Neural progenitor cell (in vitro differentiated cells): ENCODE measurements around the gene BRINP3. TPM values are rescaled to one million over a fixed set of nuclear protein-coding genes. Genes with fewer than 3 reads are reported as not detected.
A peak's percentile ranks its signal among the peaks of the same experiment; 100 is the strongest.

ENCODE experiments used
- DNase-seq: peaks from one replicate; pipeline ENCODE4 v3.0.0-alpha.2; 2016; ENCODE audit warnings: low spot score
- H2AFZ ChIP-seq: fragments of 200-600 bp; sonication (generic); replicated peaks from 2 replicates; pipeline ENCODE4 v1.6.1; 2016; ENCODE audit warnings: antibody characterized with exemption
- H3F3A ChIP-seq: fragments of 200-600 bp; sonication (generic); 2 replicates; pipeline ENCODE4 v1.6.1; 2016; ENCODE audit warnings: antibody characterized with exemption, low read depth
- H3K27ac ChIP-seq: fragments of 200-600 bp; sonication (generic); 2 replicates; pipeline ENCODE4 v1.5.1; 2016; ENCODE audit warnings: mild to moderate bottlenecking
- H3K27me3 ChIP-seq: fragments of 200-600 bp; sonication (generic); 2 replicates; pipeline ENCODE4 v1.6.1; 2016; ENCODE audit warnings: mild to moderate bottlenecking, moderate library complexity
- H3K36me3 ChIP-seq: fragments of 200-600 bp; sonication (generic); 2 replicates; pipeline ENCODE4 v1.5.1; 2016
- H3K4me1 ChIP-seq: fragments of 200-600 bp; sonication (generic); 2 replicates; pipeline ENCODE4 v1.6.1; 2016; ENCODE audit warnings: mixed run types
- H3K4me2 ChIP-seq: fragments of 200-600 bp; sonication (generic); 2 replicates; pipeline ENCODE4 v1.6.1; 2016
- H3K4me3 ChIP-seq: fragments of 200-600 bp; sonication (generic); 2 replicates; pipeline ENCODE4 v1.5.1; 2016
- H3K79me2 ChIP-seq: fragments of 200-600 bp; sonication (generic); 2 replicates; pipeline ENCODE4 v1.6.1; 2016; ENCODE audit warnings: low read depth
- H3K9ac ChIP-seq: fragments of 200-600 bp; sonication (generic); 2 replicates; pipeline ENCODE4 v1.6.1; 2016
- H3K9me3 ChIP-seq: fragments of 200-600 bp; sonication (generic); 2 replicates; pipeline ENCODE4 v1.5.1; 2016; ENCODE audit warnings: low read depth
- H4K20me1 ChIP-seq: fragments of 200-600 bp; sonication (generic); 2 replicates; pipeline ENCODE4 v1.6.1; 2016; ENCODE audit warnings: low read depth
- H3K27ac Mint-ChIP-seq: 3 replicates; pipeline ENCODE4 v1.8.0; 2021; ENCODE audit warnings: mixed read lengths
- H3K27me3 Mint-ChIP-seq: 2 replicates; pipeline ENCODE4 v1.8.0; 2022; ENCODE audit warnings: low read depth, mild to moderate bottlenecking, inconsistent platforms, moderate library complexity, mixed read lengths; ENCODE audit not compliant: insufficient read depth
- H3K36me3 Mint-ChIP-seq: 3 replicates; pipeline ENCODE4 v1.8.0; 2021; ENCODE audit warnings: mixed read lengths
- H3K4me1 Mint-ChIP-seq: 3 replicates; pipeline ENCODE4 v1.8.0; 2021; ENCODE audit warnings: mixed read lengths
- H3K4me3 Mint-ChIP-seq: 3 replicates; pipeline ENCODE4 v1.8.0; 2021; ENCODE audit warnings: mild to moderate bottlenecking, moderate library complexity, mixed read lengths
- H3K9me3 Mint-ChIP-seq: 3 replicates; pipeline ENCODE4 v1.8.0; 2020; ENCODE audit warnings: mixed read lengths
- EZH2 ChIP-seq: fragments of 200-600 bp; sonication (generic); IDR thresholded peaks from 2 replicates; pipeline ENCODE4 v1.6.1; 2017; ENCODE audit warnings: antibody characterized with exemption, mild to moderate bottlenecking, moderate library complexity
- EZH2phosphoT487 ChIP-seq: fragments of 200-600 bp; sonication (generic); IDR thresholded peaks from 2 replicates; pipeline ENCODE4 v1.6.1; 2017; ENCODE audit warnings: antibody characterized with exemption
- total RNA-seq: library from RNA; depleted of rRNA; stranded (reverse); fragments of >200 nt; gene quantifications from 2 replicates; pipeline ENCODE4 v1.2.3, GENCODE V29; 2015; ENCODE audit warnings: low replicate concordance
- TF ChIP-seq, protein P1 (sequence below): fragments of 200-600 bp; sonication (generic); IDR thresholded peaks from 2 replicates; pipeline ENCODE4 v1.5.1; 2017; ENCODE audit warnings: antibody characterized with exemption, mild to moderate bottlenecking

The BRINP3 gene
- total RNA-seq, 1 donor from 2014 or later: not detected

DNA sequence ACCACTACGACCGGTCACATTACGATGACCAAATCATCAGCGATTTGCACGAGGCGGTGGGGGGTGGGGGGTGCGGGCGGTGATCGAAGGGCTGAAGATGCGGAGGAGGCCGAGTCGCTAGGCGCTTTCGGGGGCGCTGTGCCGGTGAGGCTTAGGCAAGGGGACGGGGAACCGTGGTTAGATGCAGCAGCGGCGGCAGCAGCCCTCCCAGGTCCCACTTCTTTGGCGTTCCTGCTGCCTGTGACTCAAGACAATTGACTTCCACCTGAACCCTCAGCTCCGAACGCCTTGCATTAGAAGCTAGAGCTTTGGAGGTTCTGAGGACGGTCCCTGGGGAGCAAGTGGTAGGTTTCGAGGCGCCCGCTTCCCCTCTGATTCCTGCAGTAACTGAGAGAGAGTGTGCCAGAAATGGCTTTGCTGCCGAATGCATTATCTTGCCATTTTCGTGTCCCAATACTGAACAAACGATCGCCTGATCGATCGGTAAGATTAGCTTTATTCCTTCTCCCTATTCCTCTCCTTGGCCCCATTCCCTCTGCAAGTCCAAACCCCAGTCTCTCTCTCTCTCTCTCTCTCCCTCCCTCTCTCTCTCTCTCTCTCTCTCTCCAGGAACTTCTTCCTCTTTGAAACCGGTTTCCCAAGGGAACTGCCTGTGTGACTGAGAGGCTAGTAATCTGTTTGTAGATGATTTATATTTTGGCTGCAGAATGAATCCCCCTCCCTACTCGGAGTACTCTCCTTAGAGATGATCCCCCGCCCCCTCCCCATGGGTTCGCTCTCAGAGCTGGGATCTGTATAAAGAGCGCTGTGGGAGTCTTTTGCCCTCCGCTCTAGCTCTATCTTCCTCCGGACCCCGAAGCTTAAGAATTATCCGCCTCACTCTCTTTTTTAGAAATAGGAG is 735 bp upstream of the BRINP3 start:
- Histone ChIP-seq H3K9ac (no peak overlapping the region), H3K27me3 (peaks cover 49% of the 10 kb centered on the region), H3K36me3 (no peaks in the 10 kb centered on the region), H3K9me3 (no peaks in the 10 kb centered on the region), H3K4me3 (peak overlapping the region; percentile 53), H3K4me2 (peak overlapping the region; percentile 73), H3K79me2 (no peaks in the 10 kb centered on the region), H3F3A (peaks cover 21% of the 10 kb centered on the region), H2AFZ (peak overlapping the region; percentile 92), H3K27ac (no peak overlapping the region), H3K4me1 (peaks cover 24% of the 10 kb centered on the region), H4K20me1 (no peaks in the 10 kb centered on the region)
- Mint-ChIP-seq H3K27me3 (peaks cover 17% of the 10 kb centered on the region), H3K4me1 (peaks cover 45% of the 10 kb centered on the region), H3K36me3 (no peaks in the 10 kb centered on the region), H3K4me3 (peak overlapping the region; percentile 92), H3K9me3 (no peaks in the 10 kb centered on the region), H3K27ac (peak overlapping the region; percentile 91)
- peak; percentile 83 for DNase-seq
- TF ChIP-seq, protein P1, sequence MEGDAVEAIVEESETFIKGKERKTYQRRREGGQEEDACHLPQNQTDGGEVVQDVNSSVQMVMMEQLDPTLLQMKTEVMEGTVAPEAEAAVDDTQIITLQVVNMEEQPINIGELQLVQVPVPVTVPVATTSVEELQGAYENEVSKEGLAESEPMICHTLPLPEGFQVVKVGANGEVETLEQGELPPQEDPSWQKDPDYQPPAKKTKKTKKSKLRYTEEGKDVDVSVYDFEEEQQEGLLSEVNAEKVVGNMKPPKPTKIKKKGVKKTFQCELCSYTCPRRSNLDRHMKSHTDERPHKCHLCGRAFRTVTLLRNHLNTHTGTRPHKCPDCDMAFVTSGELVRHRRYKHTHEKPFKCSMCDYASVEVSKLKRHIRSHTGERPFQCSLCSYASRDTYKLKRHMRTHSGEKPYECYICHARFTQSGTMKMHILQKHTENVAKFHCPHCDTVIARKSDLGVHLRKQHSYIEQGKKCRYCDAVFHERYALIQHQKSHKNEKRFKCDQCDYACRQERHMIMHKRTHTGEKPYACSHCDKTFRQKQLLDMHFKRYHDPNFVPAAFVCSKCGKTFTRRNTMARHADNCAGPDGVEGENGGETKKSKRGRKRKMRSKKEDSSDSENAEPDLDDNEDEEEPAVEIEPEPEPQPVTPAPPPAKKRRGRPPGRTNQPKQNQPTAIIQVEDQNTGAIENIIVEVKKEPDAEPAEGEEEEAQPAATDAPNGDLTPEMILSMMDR: peak; percentile 25
- TF ChIP-seq EZH2phosphoT487 (peak; percentile 37), EZH2 (no peak)

DNA sequence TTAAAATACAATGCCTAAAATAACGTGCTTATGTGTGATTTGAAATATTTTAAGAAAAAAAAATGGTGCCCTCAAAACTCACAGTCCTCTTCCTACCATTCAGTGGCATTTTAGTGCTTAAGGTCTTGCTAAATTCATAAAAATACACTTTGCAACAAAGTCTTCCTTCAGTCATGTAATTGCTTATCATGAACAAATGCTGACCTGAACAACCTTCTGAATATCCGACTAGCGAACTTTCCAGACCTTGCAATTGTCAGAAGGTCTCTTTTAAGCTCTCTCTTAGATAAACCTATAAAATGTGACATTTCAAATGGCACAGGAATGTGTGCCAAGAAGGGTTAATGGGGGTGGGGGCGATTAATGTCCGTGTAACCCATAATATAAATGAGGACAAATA is 858 bp downstream of the BRINP3 start:
- H3K4me2 ChIP-seq: no peak overlapping the region
- no peak overlapping the region for H3K4me3 Mint-ChIP-seq
- H2AFZ ChIP-seq: no peak overlapping the region
- H4K20me1 ChIP-seq: no peaks in the 10 kb centered on the region
- peaks cover 24% of the 10 kb centered on the region for H3K4me1 ChIP-seq
- H3K4me1 Mint-ChIP-seq: peaks cover 45% of the 10 kb centered on the region
- H3K9ac ChIP-seq: no peak overlapping the region
- peaks cover 65% of the 10 kb centered on the region for H3K27me3 ChIP-seq
- DNase-seq: no peak
- no peaks in the 10 kb centered on the region for H3K9me3 Mint-ChIP-seq
- H3K79me2 ChIP-seq: no peaks in the 10 kb centered on the region
- H3K27ac ChIP-seq: no peak overlapping the region
- H3F3A ChIP-seq: peaks cover 21% of the 10 kb centered on the region
- no peaks in the 10 kb centered on the region for H3K36me3 Mint-ChIP-seq
- H3K27ac Mint-ChIP-seq: no peak overlapping the region
- H3K9me3 ChIP-seq: no peaks in the 10 kb centered on the region
- H3K36me3 ChIP-seq: no peaks in the 10 kb centered on the region
- no peak for TF ChIP-seq EZH2phosphoT487
- no peak for TF ChIP-seq EZH2
- TF ChIP-seq, protein P1: no peak
- peaks cover 17% of the 10 kb centered on the region for H3K27me3 Mint-ChIP-seq
- H3K4me3 ChIP-seq: no peak overlapping the region

GRCh38 chr1:190476321-190476720 is 1.3 kb downstream of the BRINP3 start:
- no peaks in the 10 kb centered on the region for H3K9me3 Mint-ChIP-seq
- peaks cover 17% of the 10 kb centered on the region for H3K27me3 Mint-ChIP-seq
- H3K4me2 ChIP-seq: peak overlapping the region; percentile 77
- H3K36me3 Mint-ChIP-seq: no peaks in the 10 kb centered on the region
- peaks cover 70% of the 10 kb centered on the region for H3K27me3 ChIP-seq
- H3K36me3 ChIP-seq: no peaks in the 10 kb centered on the region
- peaks cover 45% of the 10 kb centered on the region for H3K4me1 Mint-ChIP-seq
- no peaks in the 10 kb centered on the region for H4K20me1 ChIP-seq
- H3K4me3 ChIP-seq: peak overlapping the region; percentile 41
- H3K9ac ChIP-seq: no peak overlapping the region
- H3K4me1 ChIP-seq: peaks cover 24% of the 10 kb centered on the region
- no peak for DNase-seq
- H3K9me3 ChIP-seq: no peaks in the 10 kb centered on the region
- no peak overlapping the region for H2AFZ ChIP-seq
- peaks cover 21% of the 10 kb centered on the region for H3F3A ChIP-seq
- H3K79me2 ChIP-seq: no peaks in the 10 kb centered on the region
- H3K27ac Mint-ChIP-seq: no peak overlapping the region
- TF ChIP-seq, protein P1: no peak
- TF ChIP-seq EZH2: no peak
- no peak for TF ChIP-seq EZH2phosphoT487
- no peak overlapping the region for H3K27ac ChIP-seq
- H3K4me3 Mint-ChIP-seq: peak overlapping the region; percentile 81
